OCI-LY3 (cell line): ENCODE results near the gene TREM2.

Experiments
- H2AFZ ChIP-seq: fragments of 200-600, 300-600 bp; shearing (Covaris generic); 2 replicates; pipeline ENCODE4 v1.6.0; 2014; ENCODE audit warnings: antibody characterized with exemption, low read depth, low read length
- H3K27ac ChIP-seq: fragments of 200-600, 300-600 bp; sonication (generic); 2 replicates; pipeline ENCODE4 v1.5.1; 2014; ENCODE audit warnings: mild to moderate bottlenecking, low read length, moderate library complexity, mixed read lengths
- H3K27me3 ChIP-seq: fragments of 200-600, 300-600 bp; sonication (generic); 2 replicates; pipeline ENCODE4 v1.6.1; 2014; ENCODE audit warnings: low read depth, low read length, mixed read lengths
- H3K36me3 ChIP-seq: fragments of 200-600, 300-600 bp; sonication (generic); replicated peaks from 2 replicates; pipeline ENCODE3; 2014; ENCODE audit warnings: low read depth, low read length, mixed read lengths
- H3K4me1 ChIP-seq: fragments of 300-600, 200-600 bp; sonication (generic); 2 replicates; pipeline ENCODE4 v1.6.1; 2014; ENCODE audit warnings: low read length, mixed read lengths
- H3K4me2 ChIP-seq: fragments of 200-600, 300-600 bp; sonication (generic); 2 replicates; pipeline ENCODE4 v1.6.1; 2014; ENCODE audit warnings: low read length, mixed read lengths
- H3K4me3 ChIP-seq: fragments of 300-600, 200-600 bp; sonication (generic); 2 replicates; pipeline ENCODE4 v1.5.1; 2014; ENCODE audit warnings: antibody characterized with exemption, mild to moderate bottlenecking, low read length, moderate library complexity
- H3K79me2 ChIP-seq: fragments of 300-600, 200-600 bp; shearing (Covaris generic); 2 replicates; pipeline ENCODE4 v1.6.1; 2014; ENCODE audit warnings: mild to moderate bottlenecking, low read length, mixed read lengths
- H3K9ac ChIP-seq: fragments of 300-600, 200-600 bp; shearing (Covaris generic); 2 replicates; pipeline ENCODE4 v1.6.0; 2014; ENCODE audit warnings: mild to moderate bottlenecking, low read length, moderate library complexity
- H3K9me3 ChIP-seq: fragments of 200-600, 300-600 bp; shearing (Covaris generic); 2 replicates; pipeline ENCODE4 v1.6.1; 2014; ENCODE audit warnings: low read length, mixed read lengths; ENCODE audit not compliant: insufficient read depth
- H4K20me1 ChIP-seq: fragments of 200-600, 300-600 bp; sonication (generic); 2 replicates; pipeline ENCODE4 v1.6.1; 2016; ENCODE audit warnings: low read length, mixed read lengths; ENCODE audit not compliant: insufficient read depth
- EZH2phosphoT487 ChIP-seq: fragments of 200-600 bp; shearing (Covaris generic); IDR thresholded peaks from 2 replicates; pipeline ENCODE4 v1.6.1; 2018; ENCODE audit warnings: antibody characterized with exemption, mixed run types, low read depth
- TF ChIP-seq, protein P1 (sequence below): fragments of 200-600, 300-600 bp; sonication (generic); IDR thresholded peaks from 2 replicates; pipeline ENCODE4 v1.5.1; 2014; ENCODE audit warnings: antibody characterized with exemption, low read length, low read depth

Gene TREM2

DNA sequence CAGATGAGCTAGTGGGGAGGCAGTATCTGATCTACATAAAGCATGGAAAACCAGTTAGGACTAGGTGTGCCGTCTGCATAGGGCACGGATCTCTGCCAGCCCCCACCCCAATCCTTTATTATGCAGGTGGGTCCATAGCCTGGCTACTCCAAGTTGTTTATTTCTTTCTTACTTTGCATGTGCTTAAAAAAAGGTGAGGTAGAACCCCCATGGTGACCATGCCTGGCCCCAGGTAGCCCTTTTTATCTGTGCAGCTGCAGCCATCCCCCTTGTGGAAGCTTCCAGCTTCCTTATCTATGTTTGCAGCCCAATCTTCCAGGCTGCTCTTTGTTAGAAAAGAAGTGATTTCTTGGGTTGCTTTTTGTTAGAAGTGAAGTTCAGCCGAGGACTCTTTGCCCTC, 9.0 kb upstream of the TREM2 start:
- no peak overlapping the region for H3K4me2 ChIP-seq
- no peak overlapping the region for H3K9ac ChIP-seq
- H3K27me3 ChIP-seq: 0 out of 2 replicates have a peak, but pooled peaks cover 4% of the 10 kb centered on the region
- H3K27ac ChIP-seq: no peak overlapping the region
- no peak overlapping the region for H3K4me3 ChIP-seq
- no peaks in the 10 kb centered on the region for H3K79me2 ChIP-seq
- TF ChIP-seq, protein P1, sequence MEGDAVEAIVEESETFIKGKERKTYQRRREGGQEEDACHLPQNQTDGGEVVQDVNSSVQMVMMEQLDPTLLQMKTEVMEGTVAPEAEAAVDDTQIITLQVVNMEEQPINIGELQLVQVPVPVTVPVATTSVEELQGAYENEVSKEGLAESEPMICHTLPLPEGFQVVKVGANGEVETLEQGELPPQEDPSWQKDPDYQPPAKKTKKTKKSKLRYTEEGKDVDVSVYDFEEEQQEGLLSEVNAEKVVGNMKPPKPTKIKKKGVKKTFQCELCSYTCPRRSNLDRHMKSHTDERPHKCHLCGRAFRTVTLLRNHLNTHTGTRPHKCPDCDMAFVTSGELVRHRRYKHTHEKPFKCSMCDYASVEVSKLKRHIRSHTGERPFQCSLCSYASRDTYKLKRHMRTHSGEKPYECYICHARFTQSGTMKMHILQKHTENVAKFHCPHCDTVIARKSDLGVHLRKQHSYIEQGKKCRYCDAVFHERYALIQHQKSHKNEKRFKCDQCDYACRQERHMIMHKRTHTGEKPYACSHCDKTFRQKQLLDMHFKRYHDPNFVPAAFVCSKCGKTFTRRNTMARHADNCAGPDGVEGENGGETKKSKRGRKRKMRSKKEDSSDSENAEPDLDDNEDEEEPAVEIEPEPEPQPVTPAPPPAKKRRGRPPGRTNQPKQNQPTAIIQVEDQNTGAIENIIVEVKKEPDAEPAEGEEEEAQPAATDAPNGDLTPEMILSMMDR: no peak
- TF ChIP-seq EZH2phosphoT487: no peak
- H2AFZ ChIP-seq: no peak overlapping the region
- H3K4me1 ChIP-seq: peaks cover 11% of the 10 kb centered on the region
- H4K20me1 ChIP-seq: no peaks in the 10 kb centered on the region
- H3K9me3 ChIP-seq: no peaks in the 10 kb centered on the region
- H3K36me3 ChIP-seq: no peaks in the 10 kb centered on the region

- peaks cover 11% of the 10 kb centered on the region for H3K4me1 ChIP-seq
- no peak overlapping the region for H2AFZ ChIP-seq
- no peaks in the 10 kb centered on the region for H3K36me3 ChIP-seq
- H4K20me1 ChIP-seq: no peaks in the 10 kb centered on the region
- H3K9ac ChIP-seq: no peak overlapping the region
- H3K9me3 ChIP-seq: no peaks in the 10 kb centered on the region
- no peak overlapping the region for H3K4me2 ChIP-seq
- H3K27me3 ChIP-seq: peaks cover 6% of the 10 kb centered on the region
- H3K27ac ChIP-seq: no peak overlapping the region
- TF ChIP-seq EZH2phosphoT487: no peak
- TF ChIP-seq, protein P1: no peak
- H3K79me2 ChIP-seq: no peaks in the 10 kb centered on the region
- no peak overlapping the region for H3K4me3 ChIP-seq
These were observed 7.7 kb upstream of the TREM2 start for GRCh38 chr6:41170547-41171160.

- Histone ChIP-seq H3K4me2 (no peak overlapping the region), H3K36me3 (no peaks in the 10 kb centered on the region), H3K9me3 (no peaks in the 10 kb centered on the region), H3K27ac (no peak overlapping the region), H2AFZ (no peak overlapping the region), H3K9ac (no peak overlapping the region), H3K79me2 (no peaks in the 10 kb centered on the region), H3K4me3 (no peak overlapping the region), H3K27me3 (peaks cover 7% of the 10 kb centered on the region), H4K20me1 (no peaks in the 10 kb centered on the region), H3K4me1 (no peaks in the 10 kb centered on the region; the same call in 1 of the 2 replicates)
- no peak for TF ChIP-seq EZH2phosphoT487
- TF ChIP-seq, protein P1: no peak
These were observed 4.5 kb upstream of the TREM2 start for GRCh38 chr6:41167173-41167963.

- H3K9me3 ChIP-seq: no peaks in the 10 kb centered on the region
- H3K27ac ChIP-seq: no peak overlapping the region
- TF ChIP-seq, protein P1: no peak
- TF ChIP-seq EZH2phosphoT487: no peak
- H2AFZ ChIP-seq: no peak overlapping the region
- H3K4me2 ChIP-seq: no peak overlapping the region
- H3K4me3 ChIP-seq: no peak overlapping the region
- H3K27me3 ChIP-seq: peaks cover 7% of the 10 kb centered on the region
- no peak overlapping the region for H3K9ac ChIP-seq
- no peaks in the 10 kb centered on the region for H3K36me3 ChIP-seq
- H3K79me2 ChIP-seq: no peaks in the 10 kb centered on the region
- H3K4me1 ChIP-seq: no peaks in the 10 kb centered on the region; the same call in 1 of the 2 replicates
- H4K20me1 ChIP-seq: no peaks in the 10 kb centered on the region
These were observed 1.7 kb upstream of the TREM2 start for GRCh38 chr6:41164551-41165120.
